HL-60 (cell line): ENCODE results near the gene NAP1L3.
A peak's percentile ranks its signal among the peaks of the same experiment; 100 is the strongest.

Experiments used
- DNase-seq, 2 experiments: peaks; one replicate each; pipeline ENCODE4 v3.0.0-alpha.2; 2010 to 2020; ENCODE audit warnings: low read depth in 1 of 2, low spot score in 1 of 2
- H3K27ac ChIP-seq: fragments of 250-450 bp; sonication (Bioruptor Pico); replicated peaks from 2 replicates; pipeline ENCODE4 v1.5.1; 2020; ENCODE audit warnings: mild to moderate bottlenecking, moderate library complexity
- H3K27me3 ChIP-seq: fragments of 250-450 bp; sonication (Bioruptor Pico); 2 replicates; pipeline ENCODE4 v1.5.1; 2021; ENCODE audit warnings: mild to moderate bottlenecking, moderate library complexity; ENCODE audit not compliant: insufficient read depth, poor library complexity, severe bottlenecking
- H3K4me3 ChIP-seq: replicated peaks from 2 replicates; pipeline ENCODE4 v1.5.1; 2011; ENCODE audit warnings: mild to moderate bottlenecking, control low read depth, low read length; ENCODE audit not compliant: insufficient read depth
- GABPA ChIP-seq: IDR thresholded peaks from 2 replicates; pipeline ENCODE4 v1.6.1; 2012; ENCODE audit warnings: low read depth
- POLR2AphosphoS5 ChIP-seq: IDR thresholded peaks from 2 replicates; pipeline ENCODE4 v1.6.1; 2012; ENCODE audit warnings: low read depth
- SPI1 ChIP-seq: IDR thresholded peaks from 2 replicates; pipeline ENCODE4 v1.6.1; 2012; ENCODE audit warnings: low read depth, mild to moderate bottlenecking, borderline replicate concordance
- TF ChIP-seq, protein P1 (sequence below): IDR thresholded peaks from 2 replicates; pipeline ENCODE4 v1.6.1; 2012; ENCODE audit warnings: low read depth; ENCODE audit not compliant: insufficient replicate concordance
- TF ChIP-seq, protein P2 (sequence below): IDR thresholded peaks from one replicate; pipeline ENCODE4 v1.5.1; 2011; ENCODE audit warnings: low read length, control low read depth, inconsistent platforms; ENCODE audit not compliant: insufficient read depth

Gene NAP1L3

DNA sequence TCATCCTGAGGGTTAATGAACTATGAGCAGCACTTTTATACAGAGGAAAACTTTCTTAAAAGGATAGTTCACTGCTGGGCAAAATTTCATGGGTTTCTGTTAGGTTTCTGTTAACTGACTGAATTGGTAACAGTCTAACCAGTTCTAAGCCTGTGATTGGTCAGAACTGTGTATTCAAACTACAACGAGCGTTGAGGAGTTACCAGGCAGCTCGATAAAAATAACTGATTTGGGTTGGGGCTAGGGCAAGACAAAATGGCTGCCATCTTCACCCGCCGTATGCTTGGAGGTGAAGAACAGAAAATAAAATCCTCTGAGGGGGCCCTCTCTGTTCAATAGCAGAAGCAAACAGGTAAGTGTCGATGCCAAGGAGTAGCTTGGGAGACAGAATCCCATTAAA lies 22.6 kb upstream of the NAP1L3 start:
- Histone ChIP-seq H3K27ac (no peak overlapping the region), H3K27me3 (no peaks in the 10 kb centered on the region), H3K4me3 (no peak overlapping the region)
- no peak for DNase-seq
- no peak for TF ChIP-seq GABPA
- TF ChIP-seq, protein P1, sequence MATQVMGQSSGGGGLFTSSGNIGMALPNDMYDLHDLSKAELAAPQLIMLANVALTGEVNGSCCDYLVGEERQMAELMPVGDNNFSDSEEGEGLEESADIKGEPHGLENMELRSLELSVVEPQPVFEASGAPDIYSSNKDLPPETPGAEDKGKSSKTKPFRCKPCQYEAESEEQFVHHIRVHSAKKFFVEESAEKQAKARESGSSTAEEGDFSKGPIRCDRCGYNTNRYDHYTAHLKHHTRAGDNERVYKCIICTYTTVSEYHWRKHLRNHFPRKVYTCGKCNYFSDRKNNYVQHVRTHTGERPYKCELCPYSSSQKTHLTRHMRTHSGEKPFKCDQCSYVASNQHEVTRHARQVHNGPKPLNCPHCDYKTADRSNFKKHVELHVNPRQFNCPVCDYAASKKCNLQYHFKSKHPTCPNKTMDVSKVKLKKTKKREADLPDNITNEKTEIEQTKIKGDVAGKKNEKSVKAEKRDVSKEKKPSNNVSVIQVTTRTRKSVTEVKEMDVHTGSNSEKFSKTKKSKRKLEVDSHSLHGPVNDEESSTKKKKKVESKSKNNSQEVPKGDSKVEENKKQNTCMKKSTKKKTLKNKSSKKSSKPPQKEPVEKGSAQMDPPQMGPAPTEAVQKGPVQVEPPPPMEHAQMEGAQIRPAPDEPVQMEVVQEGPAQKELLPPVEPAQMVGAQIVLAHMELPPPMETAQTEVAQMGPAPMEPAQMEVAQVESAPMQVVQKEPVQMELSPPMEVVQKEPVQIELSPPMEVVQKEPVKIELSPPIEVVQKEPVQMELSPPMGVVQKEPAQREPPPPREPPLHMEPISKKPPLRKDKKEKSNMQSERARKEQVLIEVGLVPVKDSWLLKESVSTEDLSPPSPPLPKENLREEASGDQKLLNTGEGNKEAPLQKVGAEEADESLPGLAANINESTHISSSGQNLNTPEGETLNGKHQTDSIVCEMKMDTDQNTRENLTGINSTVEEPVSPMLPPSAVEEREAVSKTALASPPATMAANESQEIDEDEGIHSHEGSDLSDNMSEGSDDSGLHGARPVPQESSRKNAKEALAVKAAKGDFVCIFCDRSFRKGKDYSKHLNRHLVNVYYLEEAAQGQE = no peak

DNA sequence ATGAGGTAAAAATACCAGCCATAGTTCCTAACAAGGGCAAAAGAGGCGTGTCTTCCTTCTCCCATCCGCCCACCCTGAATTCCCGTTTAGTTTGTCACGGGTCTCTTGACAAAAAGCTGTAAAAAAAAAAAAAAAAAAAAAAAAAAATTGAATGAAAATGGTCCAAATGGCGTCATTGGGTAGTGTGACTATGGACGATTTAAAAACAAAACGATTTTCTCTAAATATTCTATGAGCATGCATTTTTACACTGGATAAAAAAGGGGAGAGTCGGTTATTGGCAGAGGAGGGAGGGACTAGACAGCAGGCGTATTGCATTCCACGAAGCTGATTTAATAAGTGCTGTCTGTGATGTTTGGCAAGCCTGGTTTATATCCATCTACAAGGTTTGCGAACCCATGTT lies 492 bp upstream of the NAP1L3 start, which contains the start of gene FAM133A:
Gene FAM133A, plus strand, starts transcription at position 338 of the 403 bp plus-strand sequence. CDS start 35,214 bp downstream, outside the sequence.
- DNase-seq = no peak
- no peak within 1 kb of the TSS for H3K27ac ChIP-seq
- no peak for TF ChIP-seq POLR2AphosphoS5
- no peak for TF ChIP-seq GABPA
- TF ChIP-seq, protein P1 = no peak
- TF ChIP-seq, protein P2, sequence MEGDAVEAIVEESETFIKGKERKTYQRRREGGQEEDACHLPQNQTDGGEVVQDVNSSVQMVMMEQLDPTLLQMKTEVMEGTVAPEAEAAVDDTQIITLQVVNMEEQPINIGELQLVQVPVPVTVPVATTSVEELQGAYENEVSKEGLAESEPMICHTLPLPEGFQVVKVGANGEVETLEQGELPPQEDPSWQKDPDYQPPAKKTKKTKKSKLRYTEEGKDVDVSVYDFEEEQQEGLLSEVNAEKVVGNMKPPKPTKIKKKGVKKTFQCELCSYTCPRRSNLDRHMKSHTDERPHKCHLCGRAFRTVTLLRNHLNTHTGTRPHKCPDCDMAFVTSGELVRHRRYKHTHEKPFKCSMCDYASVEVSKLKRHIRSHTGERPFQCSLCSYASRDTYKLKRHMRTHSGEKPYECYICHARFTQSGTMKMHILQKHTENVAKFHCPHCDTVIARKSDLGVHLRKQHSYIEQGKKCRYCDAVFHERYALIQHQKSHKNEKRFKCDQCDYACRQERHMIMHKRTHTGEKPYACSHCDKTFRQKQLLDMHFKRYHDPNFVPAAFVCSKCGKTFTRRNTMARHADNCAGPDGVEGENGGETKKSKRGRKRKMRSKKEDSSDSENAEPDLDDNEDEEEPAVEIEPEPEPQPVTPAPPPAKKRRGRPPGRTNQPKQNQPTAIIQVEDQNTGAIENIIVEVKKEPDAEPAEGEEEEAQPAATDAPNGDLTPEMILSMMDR = no peak
- no peak for TF ChIP-seq SPI1
- H3K4me3 ChIP-seq = peak within 1 kb of the TSS; percentile 25
- peaks cover 7% of the 10 kb centered on the region for H3K27me3 ChIP-seq

DNA sequence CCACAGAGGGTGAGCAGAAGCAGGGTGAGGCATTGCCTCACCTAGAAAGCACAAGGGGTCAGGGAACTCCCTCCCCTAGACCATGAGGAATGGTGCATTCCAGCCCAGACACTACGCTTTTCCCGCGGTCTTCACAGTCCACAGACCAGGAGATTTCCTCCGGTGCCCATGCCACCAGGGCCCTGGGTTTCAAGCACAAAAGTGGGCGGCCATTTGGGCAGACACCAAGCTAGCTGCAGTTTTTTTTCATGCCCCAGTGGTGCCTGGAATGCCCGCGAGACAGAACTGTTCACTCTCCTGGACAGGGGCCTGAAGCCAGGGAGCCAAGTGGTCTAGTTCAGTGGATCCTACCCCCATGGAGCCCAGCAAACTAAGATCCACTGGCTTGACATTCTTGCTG lies 12.8 kb downstream of the NAP1L3 start:
- DNase-seq = no peak
- TF ChIP-seq SPI1 (no peak), GABPA (no peak), POLR2AphosphoS5 (no peak)
- TF ChIP-seq, protein P2 = no peak
- TF ChIP-seq, protein P1 = no peak
- no peak overlapping the region for H3K4me3 ChIP-seq
- H3K27me3 ChIP-seq = no peaks in the 10 kb centered on the region
- H3K27ac ChIP-seq = no peak overlapping the region

DNA sequence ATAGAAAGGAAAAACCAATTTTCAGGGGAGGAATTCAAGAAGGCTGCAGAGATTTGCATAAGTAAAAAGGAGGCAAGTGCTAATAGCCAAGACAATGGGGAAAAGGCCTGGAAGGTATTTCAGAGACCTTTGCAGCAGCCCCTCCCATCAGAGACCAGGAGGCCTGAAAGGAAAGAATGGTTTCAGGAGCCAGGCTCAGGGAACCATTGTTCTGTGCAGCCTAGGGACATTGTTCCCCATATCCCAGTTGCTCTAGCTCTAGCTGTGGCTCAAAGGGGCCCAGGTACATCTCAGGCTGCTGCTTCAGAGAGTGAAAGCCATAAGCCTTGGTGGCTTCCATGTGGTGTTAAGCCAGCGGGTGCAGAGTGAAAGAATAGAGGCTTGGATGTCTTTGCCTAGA lies 24.0 kb downstream of the NAP1L3 start:
- Histone ChIP-seq H3K27me3 (no peaks in the 10 kb centered on the region), H3K27ac (no peak overlapping the region), H3K4me3 (no peak overlapping the region)
- TF ChIP-seq, protein P2 = no peak
- TF ChIP-seq SPI1 = no peak
- no peak for TF ChIP-seq POLR2AphosphoS5
- TF ChIP-seq, protein P1 = no peak
- TF ChIP-seq GABPA = no peak
- DNase-seq = no peak
